Measurements from ENCODE around the gene CDNF.
A peak's percentile ranks its signal among the peaks of the same experiment; 100 is the strongest.

The CDNF gene

DNA sequence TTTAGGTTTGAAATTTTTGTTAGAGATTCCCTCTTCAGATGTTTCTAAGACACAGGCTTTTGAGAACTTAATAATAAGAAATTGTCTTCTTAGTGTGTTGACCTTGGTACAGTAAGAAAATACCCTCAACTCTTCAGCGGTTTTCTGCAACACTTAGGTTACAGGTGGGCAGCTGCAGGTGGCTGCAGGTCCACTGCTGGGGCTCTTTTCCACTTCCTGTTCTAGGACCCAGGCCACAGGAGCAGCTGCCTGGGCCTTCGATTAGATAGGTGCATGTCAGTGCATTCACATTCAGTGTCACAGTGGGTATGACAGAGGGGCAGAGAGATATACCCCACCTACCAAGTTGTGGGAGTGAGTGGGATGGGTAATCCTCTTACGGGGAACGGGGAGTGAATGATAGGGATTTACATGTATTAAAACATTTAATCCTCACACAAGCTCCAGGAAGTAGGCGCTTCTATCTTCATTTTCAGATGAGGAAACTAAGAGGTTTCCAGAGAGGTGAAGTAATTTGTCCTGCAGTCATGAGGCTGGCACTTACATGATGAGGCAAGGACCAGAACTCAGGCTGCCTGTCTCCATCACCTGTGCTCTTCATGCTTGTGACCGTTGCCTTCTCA is 20.6 kb upstream of the CDNF start:
- TF ChIP-seq ZNF274 (IDR thresholded peaks at IDR 0.05; ENCODE audit: low read depth, low read length) = no peak
- H3K4me3 ChIP-seq (ENCODE audit: low read length) = no peak overlapping the region

DNA sequence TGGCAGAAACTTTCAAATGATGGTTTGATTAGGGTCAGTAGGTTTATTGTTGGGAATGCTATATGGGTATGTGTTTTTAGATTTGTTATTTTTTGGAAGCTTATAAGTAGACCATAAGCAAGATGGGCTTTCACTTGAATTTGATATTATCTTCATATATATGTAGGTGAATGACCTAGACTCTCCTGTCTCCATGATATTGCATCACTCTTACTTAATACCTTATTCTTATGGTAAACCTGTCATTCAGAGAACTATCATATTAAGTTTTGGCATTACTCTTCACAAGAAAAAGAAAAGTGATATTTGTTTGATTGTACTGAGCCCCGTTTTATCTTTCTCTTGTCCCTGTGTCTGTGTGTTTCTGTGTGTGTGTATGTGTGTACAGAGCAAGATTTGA is 17.6 kb upstream of the CDNF start:
- no peak for TF ChIP-seq ZNF274 (IDR thresholded peaks at IDR 0.05; ENCODE audit: low read depth, low read length)
- H3K4me3 ChIP-seq (ENCODE audit: low read length) = no peak overlapping the region

DNA sequence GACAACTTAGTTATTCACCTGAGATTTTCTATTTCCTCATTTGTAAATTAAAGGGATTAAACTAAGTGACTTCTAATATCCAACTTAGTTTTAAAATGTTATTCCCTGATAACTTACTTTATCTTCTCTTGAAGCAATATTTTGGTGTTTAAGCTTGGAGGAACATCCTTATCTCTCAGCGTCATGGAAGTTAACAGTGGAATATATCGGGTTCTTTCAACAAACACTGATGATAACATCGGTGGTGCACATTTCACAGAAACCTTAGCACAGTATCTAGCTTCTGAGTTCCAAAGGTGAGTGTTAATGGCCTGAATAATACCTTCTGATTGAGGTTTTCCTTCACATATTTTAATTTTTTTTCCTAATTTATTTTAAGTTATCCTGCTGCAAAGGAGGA is 14.4 kb upstream of the CDNF start:
- H3K4me3 ChIP-seq (ENCODE audit: low read length) = no peak overlapping the region
- no peak for TF ChIP-seq ZNF274 (IDR thresholded peaks at IDR 0.05; ENCODE audit: low read depth, low read length)

DNA sequence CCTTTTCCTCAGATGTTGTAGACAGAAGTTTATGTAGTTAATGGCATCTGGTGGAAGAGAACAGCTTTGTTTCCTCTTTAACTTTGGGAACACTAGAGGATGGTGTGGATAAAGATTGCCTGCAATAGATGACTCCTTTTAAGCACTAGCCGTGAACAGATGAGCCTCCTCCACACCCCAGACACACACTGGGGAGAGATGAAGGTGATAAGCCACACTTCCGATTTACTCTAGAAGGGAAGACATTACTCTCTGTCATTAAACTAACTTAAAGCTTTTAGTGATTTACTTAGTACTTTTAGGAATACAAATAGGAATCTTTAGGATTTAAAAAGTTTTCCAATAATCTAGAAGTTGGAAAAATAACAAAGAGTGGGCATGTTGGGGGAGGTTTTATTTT is 7.1 kb upstream of the CDNF start:
- no peak overlapping the region for H3K4me3 ChIP-seq (ENCODE audit: low read length)
- no peak for TF ChIP-seq ZNF274 (IDR thresholded peaks at IDR 0.05; ENCODE audit: low read depth, low read length)

DNA sequence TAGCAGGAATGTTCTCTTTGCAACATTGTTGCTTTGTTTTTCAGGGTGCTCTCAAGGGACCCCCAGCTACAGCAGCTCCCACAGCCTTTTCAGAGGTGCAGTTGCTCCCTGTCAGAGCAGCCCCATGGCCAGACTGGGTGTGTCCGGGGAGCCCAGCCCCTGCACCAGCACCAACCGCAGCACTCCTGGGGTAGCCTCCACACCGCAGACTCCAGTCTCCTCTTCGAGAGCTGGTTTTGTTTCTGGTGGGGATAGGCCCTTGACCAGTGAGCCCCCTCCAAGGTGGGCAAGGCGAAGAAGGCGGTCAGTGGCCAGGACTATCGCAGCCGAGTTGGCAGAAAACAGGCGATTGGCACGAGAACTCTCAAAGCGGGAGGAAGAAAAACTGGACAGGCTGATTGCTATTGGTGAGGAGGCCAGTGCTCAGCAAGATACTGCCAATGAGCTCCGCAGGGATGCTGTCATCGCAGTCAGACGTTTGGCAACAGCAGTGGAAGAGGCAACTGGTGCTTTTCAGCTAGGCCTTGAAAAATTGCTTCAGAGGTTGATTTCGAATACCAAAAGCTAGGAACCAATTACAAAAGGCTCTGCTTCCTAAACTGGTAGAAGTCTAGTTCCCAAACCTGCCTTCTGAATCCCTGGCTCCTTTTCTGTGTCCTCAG is 5.6 kb upstream of the CDNF start:
- no peak overlapping the region for H3K4me3 ChIP-seq (ENCODE audit: low read length)
- TF ChIP-seq ZNF274 (IDR thresholded peaks at IDR 0.05; ENCODE audit: low read depth, low read length) = no peak

DNA sequence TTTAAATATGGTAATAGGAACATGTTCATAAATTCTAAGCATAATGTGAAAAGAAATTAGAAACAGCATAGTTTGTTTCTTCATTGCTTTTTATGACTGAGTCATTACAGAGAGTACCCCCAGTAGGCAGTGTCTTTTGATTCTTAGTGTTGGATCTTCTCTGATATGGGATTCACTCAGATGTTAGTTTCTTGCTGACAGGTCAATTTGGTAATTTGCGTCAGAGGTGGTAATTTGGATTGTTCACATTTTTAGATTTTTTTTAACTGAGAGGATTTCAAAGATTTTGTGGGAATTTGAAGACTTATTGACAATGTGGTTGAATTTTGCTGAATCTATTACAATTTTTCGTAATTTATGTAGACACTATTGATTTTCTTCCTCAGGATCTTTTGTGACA is 2.3 kb upstream of the CDNF start:
- H3K4me3 ChIP-seq (ENCODE audit: low read length) = no peak overlapping the region
- no peak for TF ChIP-seq ZNF274 (IDR thresholded peaks at IDR 0.05; ENCODE audit: low read depth, low read length)

DNA sequence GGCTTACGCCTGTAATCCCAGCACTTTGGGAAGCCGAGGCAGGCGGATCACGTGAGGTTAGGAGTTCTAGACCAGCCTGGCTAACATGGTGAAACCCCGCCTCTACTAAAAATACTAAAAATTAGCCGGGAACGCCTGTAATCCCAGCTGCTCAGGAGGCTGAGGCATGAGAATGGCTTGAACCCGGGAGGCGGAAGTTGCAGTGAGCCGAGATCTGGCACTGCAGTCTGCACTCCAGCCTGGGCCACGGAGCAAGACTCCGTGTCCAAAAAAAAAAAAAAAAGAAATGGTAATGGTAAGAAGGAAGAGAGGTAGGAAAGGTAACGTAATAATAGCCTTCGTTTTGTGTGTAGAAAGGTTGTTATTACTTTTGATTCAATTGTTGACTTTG is 1.5 kb upstream of the CDNF start:
- no peak for TF ChIP-seq ZNF274 (IDR thresholded peaks at IDR 0.05; ENCODE audit: low read depth, low read length)
- peak overlapping the region; percentile 86 for H3K4me3 ChIP-seq (ENCODE audit: low read length)

DNA sequence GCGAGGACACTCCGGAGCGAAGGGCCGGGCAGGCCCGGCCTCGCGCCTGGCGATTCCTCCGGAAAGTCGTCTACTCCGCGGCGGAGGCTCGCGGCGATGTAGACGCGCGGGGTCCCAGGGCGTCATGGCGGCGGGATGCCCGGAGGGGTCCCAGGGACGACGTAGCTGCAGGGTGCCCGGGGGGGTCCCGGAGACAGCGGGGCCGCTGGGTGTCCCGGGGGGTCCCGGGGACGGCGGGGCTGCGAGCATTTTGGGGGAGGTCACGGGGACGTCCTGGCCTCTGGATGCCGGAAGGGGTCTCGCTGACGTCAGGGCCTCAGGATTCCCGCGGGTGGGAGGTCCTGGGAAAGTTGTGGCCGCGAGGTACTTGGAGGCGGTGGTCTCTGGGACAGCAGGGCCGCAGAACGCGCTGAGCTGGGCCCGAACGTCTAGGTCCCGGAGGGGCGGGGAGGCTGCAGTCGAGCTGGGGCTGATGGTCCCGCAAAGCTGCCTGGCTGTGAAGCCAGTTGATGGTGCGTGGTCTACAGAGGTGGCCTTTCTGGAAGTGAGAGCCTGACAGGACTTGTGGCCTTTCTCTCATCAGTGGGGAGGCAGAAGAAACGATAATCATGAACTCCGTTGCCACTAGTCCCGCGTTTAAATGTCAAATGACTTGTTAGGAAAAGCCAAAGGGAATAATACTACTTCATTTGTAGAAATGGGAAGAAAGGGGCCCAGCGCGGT is 906 bp upstream of the CDNF start:
- TF ChIP-seq ZNF274 (IDR thresholded peaks at IDR 0.05; ENCODE audit: low read depth, low read length) = no peak
- peak overlapping the region; percentile 86 for H3K4me3 ChIP-seq (ENCODE audit: low read length)

DNA sequence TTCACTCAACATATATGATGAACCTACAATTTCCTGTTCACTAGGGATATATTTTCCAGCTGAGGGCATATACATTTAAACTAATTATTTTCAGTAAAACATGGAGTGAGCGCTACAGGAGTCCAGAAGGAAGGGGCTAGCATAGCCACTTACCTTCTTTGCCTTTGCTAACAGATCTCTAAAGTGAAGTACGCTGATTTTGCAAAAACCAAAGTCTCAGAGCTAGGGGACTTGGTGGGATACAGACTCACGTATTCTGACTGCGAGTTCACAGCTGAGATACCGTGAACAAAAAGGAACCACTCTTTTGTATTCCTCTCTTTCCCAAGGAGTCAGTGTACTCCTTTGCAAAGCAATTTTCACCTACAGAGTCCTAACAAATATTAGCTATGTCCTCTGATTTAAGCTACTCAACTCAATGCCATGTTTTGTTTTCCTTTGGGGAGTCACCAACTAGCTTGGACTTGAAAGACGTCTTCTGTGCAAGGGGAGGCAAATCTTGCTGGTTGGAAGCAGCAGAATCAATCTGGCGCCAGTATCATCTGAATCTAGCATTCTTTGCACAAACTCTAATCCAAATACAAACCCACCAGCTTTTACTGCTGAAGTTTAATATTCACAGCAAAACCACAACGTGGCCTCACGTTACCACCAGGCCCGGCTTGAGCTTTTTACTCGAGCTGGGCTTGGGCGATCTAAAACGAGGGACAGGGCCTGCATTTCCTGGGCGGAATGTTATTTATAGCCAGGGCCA is 657 bp downstream of the CDNF start:
- peak overlapping the region; percentile 75 for H3K4me3 ChIP-seq (ENCODE audit: low read length)
- no peak for TF ChIP-seq ZNF274 (IDR thresholded peaks at IDR 0.05; ENCODE audit: low read depth, low read length)

DNA sequence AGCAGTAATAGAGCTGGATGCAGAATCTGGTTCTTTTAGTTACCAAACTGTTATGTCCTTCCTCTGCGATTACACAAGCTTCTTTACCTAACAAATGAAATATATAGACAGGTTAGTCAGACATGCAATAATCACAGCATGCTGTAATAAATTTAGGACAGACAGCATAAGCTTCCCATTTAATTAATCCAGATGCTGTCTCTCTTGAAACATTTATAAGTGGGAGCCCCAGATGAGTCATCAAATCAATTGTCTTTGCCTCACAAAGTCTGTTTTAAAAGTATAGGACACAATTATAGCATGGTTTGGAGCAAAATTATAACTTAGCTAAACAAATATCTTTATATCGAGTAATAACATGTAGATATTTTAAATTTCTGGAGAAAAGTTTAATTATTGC is 1.6 kb downstream of the CDNF start:
- TF ChIP-seq ZNF274 (IDR thresholded peaks at IDR 0.05; ENCODE audit: low read depth, low read length) = no peak
- no peak overlapping the region for H3K4me3 ChIP-seq (ENCODE audit: low read length)

DNA sequence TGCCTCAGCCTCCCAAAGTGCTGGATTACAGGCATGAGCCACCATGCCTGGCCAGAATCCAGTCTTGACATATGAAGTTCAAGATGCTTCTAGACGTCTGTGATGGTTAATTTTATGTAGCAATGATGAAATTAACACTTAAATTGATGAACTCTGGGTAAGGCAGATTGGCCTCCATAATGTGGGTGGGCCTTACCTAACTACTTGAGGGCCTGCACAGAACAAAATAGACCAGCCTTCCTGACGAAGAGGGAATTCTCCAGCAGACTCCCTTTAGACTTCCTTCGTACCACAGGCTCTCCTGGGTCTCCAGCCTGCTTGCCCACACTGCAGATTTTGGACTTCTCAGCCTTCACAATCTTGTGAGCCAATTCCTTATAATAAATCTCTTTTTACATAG is 4.7 kb downstream of the CDNF start:
- TF ChIP-seq ZNF274 (IDR thresholded peaks at IDR 0.05; ENCODE audit: low read depth, low read length) = no peak

DNA sequence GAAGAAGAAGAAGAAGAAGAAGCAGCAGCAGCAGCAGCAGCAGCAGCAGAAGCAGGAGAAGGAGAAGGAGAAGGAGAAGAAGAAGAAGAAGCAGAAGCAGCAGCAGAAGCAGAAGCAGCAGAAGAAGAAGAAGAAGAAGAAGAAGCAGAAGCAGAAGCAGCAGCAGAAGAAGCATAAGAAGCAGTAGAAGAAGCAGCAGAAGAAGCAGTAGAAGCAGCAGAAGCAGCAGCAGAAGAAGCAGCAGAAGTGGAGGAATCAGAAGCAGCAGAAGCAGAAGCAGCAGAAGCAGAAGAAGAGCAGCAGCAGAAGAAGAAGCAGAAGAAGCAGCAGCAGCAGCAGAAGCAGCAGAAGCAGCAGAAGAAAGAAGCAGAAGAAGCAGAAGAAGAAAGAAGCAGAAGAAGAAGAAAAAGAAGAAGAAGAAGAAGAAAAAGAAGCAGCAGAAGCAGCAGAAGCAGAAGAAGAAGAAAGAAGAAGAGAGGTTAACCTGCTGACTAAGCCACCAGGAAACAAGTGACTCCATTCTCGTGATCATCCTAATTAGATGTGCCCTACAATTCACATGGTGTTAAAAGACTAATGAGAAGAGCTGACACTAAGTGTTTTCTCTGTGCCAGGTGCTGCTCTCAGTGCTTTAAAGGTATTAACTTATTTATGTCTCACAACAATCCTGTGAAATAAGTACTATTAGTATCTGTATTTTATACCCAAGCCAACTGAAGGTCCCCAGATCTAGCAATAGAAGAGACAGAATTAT is 11.6 kb downstream of the CDNF start:
- H3K4me3 ChIP-seq (ENCODE audit: low read length) = no peak overlapping the region
- TF ChIP-seq ZNF274 (IDR thresholded peaks at IDR 0.05; ENCODE audit: low read depth, low read length) = no peak

More for the DNA sequence above, 4.7 kb downstream of the CDNF start:
- no peak overlapping the region for H3K4me3 ChIP-seq (ENCODE audit: low read length)

DNA sequence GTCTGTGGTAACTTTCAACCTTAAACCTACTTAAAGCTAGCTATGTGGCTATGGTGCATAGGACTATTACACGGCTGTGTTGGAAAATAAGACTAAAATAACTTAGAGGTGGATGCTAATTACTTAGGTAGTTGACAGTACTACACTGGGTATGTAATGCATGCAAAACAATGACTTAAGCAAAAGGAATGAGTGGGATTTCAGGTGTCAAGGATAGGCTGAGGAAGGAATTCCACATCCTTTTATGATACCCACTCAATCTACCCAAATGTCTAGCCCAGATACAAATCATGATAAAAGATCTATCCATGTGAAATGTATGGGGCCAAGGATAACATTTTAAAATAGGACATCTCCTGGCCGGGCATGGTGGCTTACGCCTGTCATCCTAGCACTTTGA is 13.9 kb downstream of the CDNF start:
- no peak for TF ChIP-seq ZNF274 (IDR thresholded peaks at IDR 0.05; ENCODE audit: low read depth, low read length)
- no peak overlapping the region for H3K4me3 ChIP-seq (ENCODE audit: low read length)

All from GM08714 (cell line).